Measurements from ENCODE around the gene P3H4.
"Not testable (repeated sequence)": the region's sequence is repeated elsewhere in the genome, so short reads cannot be mapped to it uniquely, and the experiment has no call there.

P3H4 gene

GRCh38 chr17:41792845-41793783 is 18.6 kb downstream of the P3H4 start:
- peak; percentile 67 for DNase-seq

- DNase-seq = no peak
Observed at GRCh38 chr17:41787021-41787418, 24.7 kb downstream of the P3H4 start.

GRCh38 chr17:41786227-41787020 is 25.3 kb downstream of the P3H4 start, which contains the start of gene JUP:
TSS of gene JUP (minus strand) at chr17:41786711. CDS start at chr17:41771854, 14,857 bp downstream.
- peak; percentile 99 for DNase-seq

GRCh38 chr17:41785859-41786226 is 25.9 kb downstream of the P3H4 start:
- peak; percentile 82 for DNase-seq

GRCh38 chr17:41785091-41785858 is 26.5 kb downstream of the P3H4 start:
- DNase-seq = no peak

GRCh38 chr17:41784207-41784744 is 27.5 kb downstream of the P3H4 start:
- peak; percentile 56 for DNase-seq

GRCh38 chr17:41782142-41782541 is 29.6 kb downstream of the P3H4 start:
- no peak for DNase-seq

GRCh38 chr17:41781404-41782110 is 30.2 kb downstream of the P3H4 start:
- DNase-seq = no peak

GRCh38 chr17:41779954-41780353 is 31.8 kb downstream of the P3H4 start:
- no peak for DNase-seq

GRCh38 chr17:41777574-41778188 is 34.1 kb downstream of the P3H4 start:
- peak; percentile 87 for DNase-seq

- no peak for DNase-seq
Observed at GRCh38 chr17:41777157-41777573, 34.6 kb downstream of the P3H4 start.

GRCh38 chr17:41776262-41776900 is 35.4 kb downstream of the P3H4 start:
- DNase-seq = not testable (repeated sequence)

GRCh38 chr17:41775394-41776226 is 36.1 kb downstream of the P3H4 start:
- DNase-seq = no peak

GRCh38 chr17:41773731-41774193 is 38.0 kb downstream of the P3H4 start:
- no peak for DNase-seq

- peak; percentile 65 for DNase-seq
Observed at GRCh38 chr17:41773190-41773588, 38.6 kb downstream of the P3H4 start.

- DNase-seq = no peak
Observed at GRCh38 chr17:41772586-41773189, 39.1 kb downstream of the P3H4 start.

GRCh38 chr17:41772218-41772585 is 39.5 kb downstream of the P3H4 start:
- DNase-seq = peak; percentile 65

- DNase-seq = no peak
Observed at GRCh38 chr17:41771389-41772206, 40.2 kb downstream of the P3H4 start.

- no peak for DNase-seq
Observed at GRCh38 chr17:41769985-41770384, 41.8 kb downstream of the P3H4 start.

Measured in NCI-H510A (cell line).